ENCODE results near the gene CAP2.

Gene CAP2

GRCh38 chr6:17505062-17505476, 111.7 kb downstream of the CAP2 start:
- Histone ChIP-seq H3K36me3 (replicated peaks in 1 of 2; ENCODE audit: control insufficient read depth in 2 of 2, insufficient read depth in 2 of 2, low read length in 2 of 2) (peaks cover 2 to 4% of the 10 kb centered on the region in 2 donors), H3K23ac (ENCODE audit: low read depth, low read length, poor library complexity) (no peak overlapping the region), H3K4ac (ENCODE audit: low read length) (no peak overlapping the region), H3K27ac (replicated peaks; ENCODE audit: low read length) (no peak overlapping the region), H3K9me3 (replicated peaks in 1 of 2; ENCODE audit: control insufficient read depth in 2 of 2, insufficient read depth in 1 of 2, low read depth in 1 of 2, low read length in 2 of 2) (no peaks in the 10 kb centered on the region), H3K4me2 (ENCODE audit: insufficient read depth, low read length, poor library complexity, severe bottlenecking) (no peak overlapping the region), H2AK5ac (ENCODE audit: low read depth, low read length) (no peak overlapping the region), H4K8ac (ENCODE audit: low read depth, low read length) (no peak overlapping the region), H2BK12ac (ENCODE audit: low read length) (no peak overlapping the region), H3K9ac (ENCODE audit: low read depth, low read length, poor library complexity) (no peak overlapping the region), H3K79me1 (ENCODE audit: low read depth, low read length) (no peaks in the 10 kb centered on the region), H2BK15ac (ENCODE audit: low read length) (no peak overlapping the region), H3K14ac (ENCODE audit: low read length) (no peak overlapping the region), H4K91ac (ENCODE audit: low read depth, low read length, poor library complexity) (no peak overlapping the region), H2BK5ac (ENCODE audit: low read length) (no peak overlapping the region), H3K4me3 (ENCODE audit: low read length in 2 of 2) (no peak overlapping the region), H2AFZ (ENCODE audit: low read length) (no peak overlapping the region), H2BK120ac (ENCODE audit: low read depth, low read length) (no peak overlapping the region), H3K4me1 (ENCODE audit: control insufficient read depth in 2 of 2, insufficient read depth in 1 of 2, low read depth in 1 of 2, low read length in 2 of 2) (no peaks in the 10 kb centered on the region), H3K18ac (ENCODE audit: low read length) (no peak overlapping the region), H3K27me3 (ENCODE audit: control insufficient read depth in 3 of 3, insufficient read depth in 3 of 3, low read depth in 1 of 3, low read length in 3 of 3) (no peaks in the 10 kb centered on the region)
- no peak for DNase-seq (ENCODE audit: low spot score)
- WGBS, 2 donors (ENCODE audit: extremely low coverage in 2 of 2, insufficient read length in 2 of 2, insufficient replicate concordance in 1 of 2), result no CpG with 5 or more reads among the region's 5 CpGs

GRCh38 chr6:17505767-17506280, 112.4 kb downstream of the CAP2 start:
- Histone ChIP-seq H3K79me1 (ENCODE audit: low read depth, low read length) (no peaks in the 10 kb centered on the region), H3K27me3 (ENCODE audit: control insufficient read depth in 3 of 3, insufficient read depth in 3 of 3, low read depth in 1 of 3, low read length in 3 of 3) (no peaks in the 10 kb centered on the region), H3K4ac (ENCODE audit: low read length) (no peak overlapping the region), H3K4me1 (ENCODE audit: control insufficient read depth in 2 of 2, insufficient read depth in 1 of 2, low read depth in 1 of 2, low read length in 2 of 2) (no peaks in the 10 kb centered on the region), H2AFZ (ENCODE audit: low read length) (no peak overlapping the region), H3K9me3 (replicated peaks in 1 of 2; ENCODE audit: control insufficient read depth in 2 of 2, insufficient read depth in 1 of 2, low read depth in 1 of 2, low read length in 2 of 2) (no peaks in the 10 kb centered on the region), H3K18ac (ENCODE audit: low read length) (no peak overlapping the region), H3K9ac (ENCODE audit: low read depth, low read length, poor library complexity) (no peak overlapping the region), H2BK15ac (ENCODE audit: low read length) (no peak overlapping the region), H3K4me2 (ENCODE audit: insufficient read depth, low read length, poor library complexity, severe bottlenecking) (no peak overlapping the region), H2BK12ac (ENCODE audit: low read length) (no peak overlapping the region), H2BK5ac (ENCODE audit: low read length) (no peak overlapping the region), H4K91ac (ENCODE audit: low read depth, low read length, poor library complexity) (no peak overlapping the region), H3K27ac (replicated peaks; ENCODE audit: low read length) (no peak overlapping the region), H3K14ac (ENCODE audit: low read length) (no peak overlapping the region), H3K36me3 (replicated peaks in 1 of 2; ENCODE audit: control insufficient read depth in 2 of 2, insufficient read depth in 2 of 2, low read length in 2 of 2) (peaks cover 2 to 6% of the 10 kb centered on the region in 2 donors), H2BK120ac (ENCODE audit: low read depth, low read length) (no peak overlapping the region), H3K4me3 (ENCODE audit: low read length in 2 of 2) (no peak overlapping the region), H4K8ac (ENCODE audit: low read depth, low read length) (no peak overlapping the region), H2AK5ac (ENCODE audit: low read depth, low read length) (no peak overlapping the region), H3K23ac (ENCODE audit: low read depth, low read length, poor library complexity) (no peak overlapping the region)
- no peak for DNase-seq (ENCODE audit: low spot score)
- WGBS, 2 donors (ENCODE audit: extremely low coverage in 2 of 2, insufficient read length in 2 of 2, insufficient replicate concordance in 1 of 2), result no CpG with 5 or more reads among the region's 5 CpGs

- H3K9me3 ChIP-seq (replicated peaks in 1 of 2; ENCODE audit: control insufficient read depth in 2 of 2, insufficient read depth in 1 of 2, low read depth in 1 of 2, low read length in 2 of 2), result peaks cover 0 to 2% of the 10 kb centered on the region in 2 donors
- no peak overlapping the region for H2BK12ac ChIP-seq (ENCODE audit: low read length)
- H2BK120ac ChIP-seq (ENCODE audit: low read depth, low read length), result no peak overlapping the region
- WGBS, 2 donors (ENCODE audit: extremely low coverage in 2 of 2, insufficient read length in 2 of 2, insufficient replicate concordance in 1 of 2), result no CpG with 5 or more reads among the region's 6 CpGs
- H3K27me3 ChIP-seq (ENCODE audit: control insufficient read depth in 3 of 3, insufficient read depth in 3 of 3, low read depth in 1 of 3, low read length in 3 of 3), result no peaks in the 10 kb centered on the region
- no peak overlapping the region for H3K4me3 ChIP-seq (ENCODE audit: low read length in 2 of 2)
- H3K23ac ChIP-seq (ENCODE audit: low read depth, low read length, poor library complexity), result no peak overlapping the region
- no peak overlapping the region for H3K18ac ChIP-seq (ENCODE audit: low read length)
- no peak for DNase-seq (ENCODE audit: low spot score)
- H3K79me1 ChIP-seq (ENCODE audit: low read depth, low read length), result no peaks in the 10 kb centered on the region
- H3K14ac ChIP-seq (ENCODE audit: low read length), result no peak overlapping the region
- H3K9ac ChIP-seq (ENCODE audit: low read depth, low read length, poor library complexity), result no peak overlapping the region
- no peak overlapping the region for H2AK5ac ChIP-seq (ENCODE audit: low read depth, low read length)
- H4K91ac ChIP-seq (ENCODE audit: low read depth, low read length, poor library complexity), result no peak overlapping the region
- H2BK15ac ChIP-seq (ENCODE audit: low read length), result no peak overlapping the region
- H4K8ac ChIP-seq (ENCODE audit: low read depth, low read length), result no peak overlapping the region
- no peak overlapping the region for H3K4ac ChIP-seq (ENCODE audit: low read length)
- no peak overlapping the region for H2BK5ac ChIP-seq (ENCODE audit: low read length)
- H3K27ac ChIP-seq (replicated peaks; ENCODE audit: low read length), result no peak overlapping the region
- peaks cover 5 to 9% of the 10 kb centered on the region in 2 donors for H3K36me3 ChIP-seq (replicated peaks in 1 of 2; ENCODE audit: control insufficient read depth in 2 of 2, insufficient read depth in 2 of 2, low read length in 2 of 2)
- no peaks in the 10 kb centered on the region for H3K4me1 ChIP-seq (ENCODE audit: control insufficient read depth in 2 of 2, insufficient read depth in 1 of 2, low read depth in 1 of 2, low read length in 2 of 2)
- H2AFZ ChIP-seq (ENCODE audit: low read length), result no peak overlapping the region
- H3K4me2 ChIP-seq (ENCODE audit: insufficient read depth, low read length, poor library complexity, severe bottlenecking), result no peak overlapping the region
Observed at GRCh38 chr6:17506531-17506930, 113.1 kb downstream of the CAP2 start.

- Histone ChIP-seq H3K23ac (ENCODE audit: low read depth, low read length, poor library complexity) (no peak overlapping the region), H3K9ac (ENCODE audit: low read depth, low read length, poor library complexity) (no peak overlapping the region), H3K4me3 (ENCODE audit: low read length in 2 of 2) (no peak overlapping the region), H3K27ac (replicated peaks; ENCODE audit: low read length) (no peak overlapping the region), H2BK120ac (ENCODE audit: low read depth, low read length) (no peak overlapping the region), H3K14ac (ENCODE audit: low read length) (no peak overlapping the region), H3K4ac (ENCODE audit: low read length) (no peak overlapping the region), H4K91ac (ENCODE audit: low read depth, low read length, poor library complexity) (no peak overlapping the region), H3K4me2 (ENCODE audit: insufficient read depth, low read length, poor library complexity, severe bottlenecking) (no peak overlapping the region), H3K9me3 (replicated peaks in 1 of 2; ENCODE audit: control insufficient read depth in 2 of 2, insufficient read depth in 1 of 2, low read depth in 1 of 2, low read length in 2 of 2) (peaks cover 0 to 2% of the 10 kb centered on the region in 2 donors), H3K36me3 (replicated peaks in 1 of 2; ENCODE audit: control insufficient read depth in 2 of 2, insufficient read depth in 2 of 2, low read length in 2 of 2) (peaks cover 5 to 9% of the 10 kb centered on the region in 2 donors), H3K79me1 (ENCODE audit: low read depth, low read length) (no peaks in the 10 kb centered on the region), H4K8ac (ENCODE audit: low read depth, low read length) (no peak overlapping the region), H2BK12ac (ENCODE audit: low read length) (no peak overlapping the region), H3K27me3 (ENCODE audit: control insufficient read depth in 3 of 3, insufficient read depth in 3 of 3, low read depth in 1 of 3, low read length in 3 of 3) (no peaks in the 10 kb centered on the region), H2AK5ac (ENCODE audit: low read depth, low read length) (no peak overlapping the region), H2AFZ (ENCODE audit: low read length) (no peak overlapping the region), H3K18ac (ENCODE audit: low read length) (no peak overlapping the region), H2BK15ac (ENCODE audit: low read length) (no peak overlapping the region), H3K4me1 (ENCODE audit: control insufficient read depth in 2 of 2, insufficient read depth in 1 of 2, low read depth in 1 of 2, low read length in 2 of 2) (no peaks in the 10 kb centered on the region), H2BK5ac (ENCODE audit: low read length) (no peak overlapping the region)
- WGBS, 2 donors (ENCODE audit: extremely low coverage in 2 of 2, insufficient read length in 2 of 2, insufficient replicate concordance in 1 of 2), result no CpG with 5 or more reads among the region's 12 CpGs
- DNase-seq (ENCODE audit: low spot score), result no peak
Observed at GRCh38 chr6:17506962-17507361, 113.6 kb downstream of the CAP2 start.
